CD4-positive, CD25-positive, alpha-beta regulatory T cell (primary cell): Measurements from ENCODE around the gene ZSCAN1. TPM values are rescaled to one million over a fixed set of nuclear protein-coding genes. Genes with fewer than 3 reads are reported as not detected.

Source experiments
- ATAC-seq, 2 donors: fragments of 150-1000 bp; cut with Tn5 transposase; one replicate each; pipeline ENCODE4 v1.10.0; 2021; ENCODE audit warnings: low read depth in 2 of 2, moderate number of reproducible peaks in 2 of 2, moderate library complexity in 1 of 2
- DNase-seq, 3 donors: peaks; one replicate each; pipeline versions ENCODE4 v3.0.0 to v3.0.0-alpha.2; 2012 to 2022; ENCODE audit warnings: mixed read lengths in 1 of 3
- H3K27ac ChIP-seq: one replicate; pipeline ENCODE4 v1.7.0; 2013; ENCODE audit warnings: mild to moderate bottlenecking, low read length; ENCODE audit not compliant: insufficient read depth, poor library complexity, severe bottlenecking
- H3K27me3 ChIP-seq: one replicate; pipeline ENCODE4 v1.7.0; 2013; ENCODE audit warnings: low read length; ENCODE audit not compliant: control insufficient read depth, insufficient read depth
- H3K36me3 ChIP-seq: one replicate; pipeline ENCODE4 v1.7.0; 2013; ENCODE audit warnings: mild to moderate bottlenecking, low read length, moderate library complexity; ENCODE audit not compliant: control insufficient read depth, insufficient read depth
- H3K4me1 ChIP-seq: 2 replicates; pipeline ENCODE4 v1.7.0; 2013; ENCODE audit warnings: mild to moderate bottlenecking, low read length; ENCODE audit not compliant: insufficient read depth, control insufficient read depth, poor library complexity, severe bottlenecking
- H3K4me3 ChIP-seq: one replicate; pipeline ENCODE4 v1.7.0; 2013; ENCODE audit warnings: low read depth, mild to moderate bottlenecking, low read length, moderate library complexity
- H3K9me3 ChIP-seq, 2 experiments: 1 replicate in 1 of 2; 2 replicates in 1 of 2; pipeline ENCODE4 v1.7.0; 2013; ENCODE audit warnings: low read length in 2 of 2, mild to moderate bottlenecking in 1 of 2, moderate library complexity in 1 of 2; ENCODE audit not compliant: control insufficient read depth in 2 of 2
- H3K27ac Mint-ChIP-seq, 3 donors: one replicate each; pipeline ENCODE4 v1.8.0; 2020 to 2022; ENCODE audit warnings: mild to moderate bottlenecking in 3 of 3, mixed read lengths in 3 of 3, moderate library complexity in 2 of 3
- H3K27me3 Mint-ChIP-seq: one replicate; pipeline ENCODE4 v1.8.0; 2022; ENCODE audit warnings: mild to moderate bottlenecking, mixed read lengths
- H3K36me3 Mint-ChIP-seq: one replicate; pipeline ENCODE4 v1.8.0; 2020; ENCODE audit warnings: mixed read lengths
- H3K4me1 Mint-ChIP-seq, 4 donors: one replicate each; pipeline ENCODE4 v1.8.0; 2020 to 2022; ENCODE audit warnings: mixed read lengths in 4 of 4, mild to moderate bottlenecking in 1 of 4
- H3K4me3 Mint-ChIP-seq, 4 donors: one replicate each; pipeline ENCODE4 v1.8.0; 2020 to 2022; ENCODE audit warnings: mild to moderate bottlenecking in 4 of 4, mixed read lengths in 4 of 4, moderate library complexity in 3 of 4
- H3K9me3 Mint-ChIP-seq, 7 donors: one replicate each; pipeline ENCODE4 v1.8.0; 2020 to 2022; ENCODE audit warnings: mixed read lengths in 7 of 7, mild to moderate bottlenecking in 3 of 7, moderate library complexity in 2 of 7
- polyA plus RNA-seq, 4 donors: library from polyadenylated mRNA; unstranded; fragments of 300-500 nt; fragmentation: Illumina TruSeq; gene quantifications; one replicate each; pipeline ENCODE4 v1.2.3, GENCODE V29; 2021
- total RNA-seq: library from RNA; stranded (reverse); gene quantifications from one replicate; pipeline ENCODE4 v1.2.3, GENCODE V29; 2022

ZSCAN1 gene
- total and polyA plus RNA-seq, 5 donors from 2014 or later: not detected

GRCh38 chr19:58085348-58085875, 51.6 kb downstream of the ZSCAN1 start:
- Mint-ChIP-seq H3K27ac (no peak overlapping the region), H3K36me3 (peaks cover 4% of the 10 kb centered on the region), H3K9me3 (peaks cover 0 to 43% (median 9%) of the 10 kb centered on the region in 7 donors), H3K27me3 (no peaks in the 10 kb centered on the region), H3K4me3 (no peak overlapping the region), H3K4me1 (no peaks in the 10 kb centered on the region)
- Histone ChIP-seq H3K9me3 (peaks cover 20 to 83% of the 10 kb centered on the region in 2 experiments), H3K27me3 (no peaks in the 10 kb centered on the region), H3K36me3 (no peaks in the 10 kb centered on the region), H3K4me1 (no peaks in the 10 kb centered on the region), H3K4me3 (no peak overlapping the region), H3K27ac (no peak overlapping the region)
- no peak for DNase-seq
- no peak for ATAC-seq

GRCh38 chr19:58086825-58087710, 53.2 kb downstream of the ZSCAN1 start:
- Mint-ChIP-seq H3K27ac (no peak overlapping the region), H3K36me3 (peaks cover 3% of the 10 kb centered on the region), H3K27me3 (no peaks in the 10 kb centered on the region), H3K4me1 (peaks cover 0 to 3% (median 0%) of the 10 kb centered on the region in 4 donors), H3K9me3 (peaks cover 0 to 37% (median 3%) of the 10 kb centered on the region in 7 donors), H3K4me3 (no peak overlapping the region)
- no peak for DNase-seq
- H3K9me3 ChIP-seq: peaks cover 16 to 79% of the 10 kb centered on the region in 2 experiments
- H3K4me3 ChIP-seq: no peak overlapping the region
- no peaks in the 10 kb centered on the region for H3K27me3 ChIP-seq
- H3K4me1 ChIP-seq: no peaks in the 10 kb centered on the region
- ATAC-seq: no peak
- no peaks in the 10 kb centered on the region for H3K36me3 ChIP-seq
- no peak overlapping the region for H3K27ac ChIP-seq

GRCh38 chr19:58088521-58089052, 54.8 kb downstream of the ZSCAN1 start:
- Mint-ChIP-seq H3K4me3 (no peak overlapping the region), H3K36me3 (peaks cover 6% of the 10 kb centered on the region), H3K27me3 (no peaks in the 10 kb centered on the region), H3K4me1 (peaks cover 0 to 3% (median 0%) of the 10 kb centered on the region in 4 donors), H3K27ac (no peak overlapping the region), H3K9me3 (peaks cover 0 to 36% (median 3%) of the 10 kb centered on the region in 7 donors)
- Histone ChIP-seq H3K4me1 (no peaks in the 10 kb centered on the region), H3K4me3 (no peak overlapping the region), H3K27me3 (no peaks in the 10 kb centered on the region), H3K36me3 (no peaks in the 10 kb centered on the region), H3K27ac (no peak overlapping the region), H3K9me3 (peaks cover 9 to 77% of the 10 kb centered on the region in 2 experiments)
- ATAC-seq (no peak), DNase-seq (no peak)

- Histone ChIP-seq H3K9me3 (peaks cover 5 to 72% of the 10 kb centered on the region in 2 experiments), H3K27me3 (no peaks in the 10 kb centered on the region), H3K4me1 (no peaks in the 10 kb centered on the region), H3K4me3 (no peak overlapping the region), H3K27ac (no peak overlapping the region), H3K36me3 (peaks cover under 1% of the 10 kb centered on the region)
- peaks cover 0 to 38% (median 3%) of the 10 kb centered on the region in 7 donors for H3K9me3 Mint-ChIP-seq
- ATAC-seq: no peak
- peaks cover 0 to 3% (median 0%) of the 10 kb centered on the region in 4 donors for H3K4me1 Mint-ChIP-seq
- H3K36me3 Mint-ChIP-seq: peaks cover 7% of the 10 kb centered on the region
- H3K4me3 Mint-ChIP-seq: no peak overlapping the region
- H3K27me3 Mint-ChIP-seq: no peaks in the 10 kb centered on the region
- no peak overlapping the region for H3K27ac Mint-ChIP-seq
- DNase-seq: no peak
Observed at GRCh38 chr19:58089846-58090245, 56.0 kb downstream of the ZSCAN1 start.

- DNase-seq (no peak), ATAC-seq (no peak)
- H3K4me3 Mint-ChIP-seq: no peak overlapping the region
- peaks cover 7% of the 10 kb centered on the region for H3K36me3 Mint-ChIP-seq
- Histone ChIP-seq H3K27me3 (no peaks in the 10 kb centered on the region), H3K36me3 (peaks cover 4% of the 10 kb centered on the region), H3K4me1 (no peaks in the 10 kb centered on the region), H3K27ac (no peak overlapping the region), H3K4me3 (no peak overlapping the region), H3K9me3 (peaks cover 6 to 74% of the 10 kb centered on the region in 2 experiments)
- no peaks in the 10 kb centered on the region for H3K27me3 Mint-ChIP-seq
- no peak overlapping the region for H3K27ac Mint-ChIP-seq
- peaks cover 0 to 7% (median 0%) of the 10 kb centered on the region in 4 donors for H3K4me1 Mint-ChIP-seq
- H3K9me3 Mint-ChIP-seq: peaks cover 0 to 45% (median 3%) of the 10 kb centered on the region in 7 donors
Observed at GRCh38 chr19:58091251-58091995, 57.6 kb downstream of the ZSCAN1 start.

GRCh38 chr19:58093071-58093470, 59.2 kb downstream of the ZSCAN1 start:
- peaks cover 10 to 65% of the 10 kb centered on the region in 2 experiments for H3K9me3 ChIP-seq
- peak overlapping the region in 1 of 4 donors; percentile 31 for H3K4me3 Mint-ChIP-seq
- H3K9me3 Mint-ChIP-seq: peaks cover 0 to 47% (median 7%) of the 10 kb centered on the region in 7 donors

GRCh38 chr19:58095328-58095727, 61.5 kb downstream of the ZSCAN1 start:
- Mint-ChIP-seq H3K4me3 (no peak overlapping the region), H3K4me1 (peaks cover 5 to 23% (median 8%) of the 10 kb centered on the region in 4 donors), H3K27me3 (peaks cover 5% of the 10 kb centered on the region), H3K27ac (no peak overlapping the region), H3K9me3 (peaks cover 0 to 44% (median 8%) of the 10 kb centered on the region in 7 donors), H3K36me3 (peaks cover 15% of the 10 kb centered on the region)
- Histone ChIP-seq H3K27me3 (no peaks in the 10 kb centered on the region), H3K9me3 (peaks cover 19 to 66% of the 10 kb centered on the region in 2 experiments), H3K27ac (no peak overlapping the region), H3K4me1 (peaks cover 12% of the 10 kb centered on the region), H3K36me3 (peaks cover 4% of the 10 kb centered on the region), H3K4me3 (no peak overlapping the region)
- ATAC-seq: no peak
- no peak for DNase-seq

More at GRCh38 chr19:58093071-58093470, 59.2 kb downstream of the ZSCAN1 start:
- ATAC-seq: no peak
- no peaks in the 10 kb centered on the region for H3K27me3 Mint-ChIP-seq
- Histone ChIP-seq H3K36me3 (peaks cover 4% of the 10 kb centered on the region), H3K27ac (no peak overlapping the region), H3K4me3 (no peak overlapping the region), H3K4me1 (peaks cover 6% of the 10 kb centered on the region), H3K27me3 (no peaks in the 10 kb centered on the region)
- H3K27ac Mint-ChIP-seq: no peak overlapping the region
- H3K4me1 Mint-ChIP-seq: peaks cover 0 to 15% (median 3%) of the 10 kb centered on the region in 4 donors
- peaks cover 11% of the 10 kb centered on the region for H3K36me3 Mint-ChIP-seq
- no peak for DNase-seq
